ENCODE measurements around the gene YIPF5.

DNA sequence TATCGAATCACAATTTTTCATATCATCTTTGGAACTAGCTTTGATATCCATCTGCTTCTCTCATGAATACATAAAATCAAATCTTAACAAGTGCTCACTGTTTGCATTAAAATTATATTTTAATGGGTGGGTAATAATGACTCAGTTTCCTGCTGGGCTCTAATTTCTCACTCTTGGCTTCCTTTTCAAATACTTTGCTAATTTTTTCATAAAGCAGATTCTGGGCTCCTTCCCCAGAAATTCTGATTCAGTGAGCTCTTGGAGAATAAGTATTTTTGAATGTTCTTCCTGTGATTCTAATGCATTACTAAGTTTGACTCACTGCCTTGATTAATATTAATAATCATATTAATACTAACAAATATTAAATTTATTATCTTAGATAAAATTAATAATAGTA is 48.9 kb downstream of the YIPF5 start:
- no peak for TF ChIP-seq NFRKB (IDR thresholded peaks at IDR 0.05)
- TF ChIP-seq FOXK2 (IDR thresholded peaks at IDR 0.05) = no peak
- TF ChIP-seq SP1 (IDR thresholded peaks at IDR 0.05) = no peak
- no peak for TF ChIP-seq FOXM1 (IDR thresholded peaks at IDR 0.05; ENCODE audit: borderline replicate concordance)
- no peak for TF ChIP-seq BHLHE40 (IDR thresholded peaks at IDR 0.05; ENCODE audit: borderline replicate concordance)
- TF ChIP-seq ARNT (IDR thresholded peaks at IDR 0.05) = no peak
- TF ChIP-seq L3MBTL2 (conservative IDR thresholded peaks at IDR 0.05) = no peak
- no peak for TF ChIP-seq ELF4 (IDR thresholded peaks at IDR 0.05)
- TF ChIP-seq, protein P1, sequence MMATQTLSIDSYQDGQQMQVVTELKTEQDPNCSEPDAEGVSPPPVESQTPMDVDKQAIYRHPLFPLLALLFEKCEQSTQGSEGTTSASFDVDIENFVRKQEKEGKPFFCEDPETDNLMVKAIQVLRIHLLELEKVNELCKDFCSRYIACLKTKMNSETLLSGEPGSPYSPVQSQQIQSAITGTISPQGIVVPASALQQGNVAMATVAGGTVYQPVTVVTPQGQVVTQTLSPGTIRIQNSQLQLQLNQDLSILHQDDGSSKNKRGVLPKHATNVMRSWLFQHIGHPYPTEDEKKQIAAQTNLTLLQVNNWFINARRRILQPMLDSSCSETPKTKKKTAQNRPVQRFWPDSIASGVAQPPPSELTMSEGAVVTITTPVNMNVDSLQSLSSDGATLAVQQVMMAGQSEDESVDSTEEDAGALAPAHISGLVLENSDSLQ (IDR thresholded peaks at IDR 0.05) = no peak
- no peak for TF ChIP-seq SUZ12 (IDR thresholded peaks at IDR 0.05)
- TF ChIP-seq FOXA1 (IDR thresholded peaks at IDR 0.05) = no peak
- no peak for TF ChIP-seq CTBP1 (IDR thresholded peaks at IDR 0.05; ENCODE audit: borderline replicate concordance)
- TF ChIP-seq ZNF384 (IDR thresholded peaks at IDR 0.05) = no peak
- TF ChIP-seq TARDBP (IDR thresholded peaks at IDR 0.05) = no peak
